ENCODE measurements around the gene CFTR.

CFTR gene

DNA sequence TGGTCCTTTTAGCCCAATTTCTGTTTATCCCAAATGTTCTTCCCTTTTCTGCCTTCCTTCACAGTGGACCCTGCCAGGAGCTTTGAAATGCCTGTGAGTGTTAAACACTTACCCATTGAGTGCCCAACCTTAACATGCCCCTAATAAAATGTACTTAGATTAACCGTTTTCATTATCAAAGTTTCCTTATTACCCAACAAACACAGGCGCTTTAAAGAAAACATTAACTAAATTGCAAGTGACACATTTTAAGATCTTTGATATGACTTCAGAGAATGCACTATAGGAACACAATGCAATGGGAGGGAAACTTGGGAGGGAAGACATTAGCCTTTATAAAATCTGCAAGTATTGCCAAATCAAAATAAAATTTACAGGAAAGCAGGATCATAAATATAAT is 177.0 kb downstream of the CFTR start:
- DNase-seq, result no peak

DNA sequence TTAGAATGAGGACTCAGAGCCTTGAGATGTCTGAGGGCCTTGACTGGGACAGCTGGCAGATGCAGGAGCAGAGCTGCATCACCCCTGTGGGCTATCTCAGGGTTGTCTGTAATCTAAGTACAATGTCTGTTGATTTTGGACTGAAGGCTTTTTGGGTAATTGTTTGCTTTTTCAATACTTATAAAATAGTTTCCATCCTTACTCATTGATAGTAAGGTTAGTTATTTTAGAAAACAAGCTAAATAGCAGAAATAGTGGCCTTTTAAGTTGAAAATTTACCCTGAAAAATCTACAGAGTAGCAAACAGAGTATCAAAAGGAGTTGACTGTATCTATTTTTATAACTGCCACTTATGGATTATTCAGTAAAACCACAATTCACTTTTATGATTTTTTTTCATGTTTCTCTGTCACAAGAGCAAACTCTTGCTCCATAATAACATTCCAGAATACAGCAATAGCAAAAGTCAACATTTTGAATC is 179.7 kb downstream of the CFTR start:
- no peak for DNase-seq

DNA sequence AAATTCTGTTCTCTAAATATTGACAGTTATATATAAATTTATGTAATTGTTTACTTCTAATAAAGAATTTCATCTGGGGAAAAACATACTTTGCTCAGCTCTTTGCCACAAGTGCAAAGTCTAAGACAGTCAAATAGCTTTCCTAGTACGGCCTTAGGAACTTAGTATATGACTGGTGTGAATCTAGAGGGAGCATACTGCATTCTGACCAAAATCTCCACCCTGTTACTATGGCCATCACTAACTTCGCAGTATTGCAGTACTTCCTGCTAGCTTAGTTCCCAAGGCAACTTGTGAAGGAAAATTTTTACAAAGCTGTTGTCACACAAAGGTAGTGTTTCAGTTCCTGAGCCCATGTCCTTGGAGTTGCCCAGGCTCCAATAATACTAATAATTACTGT is 181.5 kb downstream of the CFTR start:
- DNase-seq, result no peak

DNA sequence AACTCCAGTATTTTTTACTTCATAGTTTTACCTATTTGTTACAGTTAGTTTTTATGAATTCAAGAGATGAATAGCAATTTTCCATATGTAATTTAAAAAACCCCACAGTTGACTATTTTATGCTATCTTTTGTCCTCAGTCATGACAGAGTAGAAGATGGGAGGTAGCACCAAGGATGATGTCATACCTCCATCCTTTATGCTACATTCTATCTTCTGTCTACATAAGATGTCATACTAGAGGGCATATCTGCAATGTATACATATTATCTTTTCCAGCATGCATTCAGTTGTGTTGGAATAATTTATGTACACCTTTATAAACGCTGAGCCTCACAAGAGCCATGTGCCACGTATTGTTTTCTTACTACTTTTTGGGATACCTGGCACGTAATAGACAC is 184.2 kb downstream of the CFTR start:
- DNase-seq, result no peak

DNA sequence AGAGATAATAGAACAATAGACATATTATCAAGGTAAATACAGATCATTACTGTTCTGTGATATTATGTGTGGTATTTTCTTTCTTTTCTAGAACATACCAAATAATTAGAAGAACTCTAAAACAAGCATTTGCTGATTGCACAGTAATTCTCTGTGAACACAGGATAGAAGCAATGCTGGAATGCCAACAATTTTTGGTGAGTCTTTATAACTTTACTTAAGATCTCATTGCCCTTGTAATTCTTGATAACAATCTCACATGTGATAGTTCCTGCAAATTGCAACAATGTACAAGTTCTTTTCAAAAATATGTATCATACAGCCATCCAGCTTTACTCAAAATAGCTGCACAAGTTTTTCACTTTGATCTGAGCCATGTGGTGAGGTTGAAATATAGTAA is 185.5 kb downstream of the CFTR start:
- no peak for DNase-seq

DNA sequence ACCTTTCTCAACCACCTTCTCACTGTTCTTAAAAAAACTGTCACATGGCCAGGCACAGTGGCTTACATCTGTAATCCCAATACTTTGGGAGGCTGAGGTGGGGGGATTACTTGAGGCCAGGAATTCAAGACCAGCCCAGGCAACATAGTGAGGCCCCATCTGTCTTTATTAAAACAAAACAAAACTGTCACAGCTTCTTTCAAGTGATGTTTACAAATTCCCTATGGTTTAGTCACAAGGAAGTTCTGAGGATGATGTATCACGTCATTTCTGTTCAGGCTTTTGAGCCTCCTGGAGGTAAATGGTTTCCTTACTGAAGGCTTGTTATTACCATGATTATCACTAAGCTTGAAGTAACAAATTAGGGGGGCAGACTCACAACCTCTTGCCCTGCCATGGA is 186.2 kb downstream of the CFTR start:
- DNase-seq, result no peak

DNA sequence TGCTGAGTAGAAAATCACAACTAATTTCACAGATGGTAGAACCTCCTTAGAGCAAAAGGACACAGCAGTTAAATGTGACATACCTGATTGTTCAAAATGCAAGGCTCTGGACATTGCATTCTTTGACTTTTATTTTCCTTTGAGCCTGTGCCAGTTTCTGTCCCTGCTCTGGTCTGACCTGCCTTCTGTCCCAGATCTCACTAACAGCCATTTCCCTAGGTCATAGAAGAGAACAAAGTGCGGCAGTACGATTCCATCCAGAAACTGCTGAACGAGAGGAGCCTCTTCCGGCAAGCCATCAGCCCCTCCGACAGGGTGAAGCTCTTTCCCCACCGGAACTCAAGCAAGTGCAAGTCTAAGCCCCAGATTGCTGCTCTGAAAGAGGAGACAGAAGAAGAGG is 186.9 kb downstream of the CFTR start:
- no peak for DNase-seq

DNA sequence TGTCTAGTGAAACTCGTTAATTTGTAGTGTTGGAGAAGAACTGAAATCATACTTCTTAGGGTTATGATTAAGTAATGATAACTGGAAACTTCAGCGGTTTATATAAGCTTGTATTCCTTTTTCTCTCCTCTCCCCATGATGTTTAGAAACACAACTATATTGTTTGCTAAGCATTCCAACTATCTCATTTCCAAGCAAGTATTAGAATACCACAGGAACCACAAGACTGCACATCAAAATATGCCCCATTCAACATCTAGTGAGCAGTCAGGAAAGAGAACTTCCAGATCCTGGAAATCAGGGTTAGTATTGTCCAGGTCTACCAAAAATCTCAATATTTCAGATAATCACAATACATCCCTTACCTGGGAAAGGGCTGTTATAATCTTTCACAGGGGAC is 187.6 kb downstream of the CFTR start:
- DNase-seq, result no peak

DNA sequence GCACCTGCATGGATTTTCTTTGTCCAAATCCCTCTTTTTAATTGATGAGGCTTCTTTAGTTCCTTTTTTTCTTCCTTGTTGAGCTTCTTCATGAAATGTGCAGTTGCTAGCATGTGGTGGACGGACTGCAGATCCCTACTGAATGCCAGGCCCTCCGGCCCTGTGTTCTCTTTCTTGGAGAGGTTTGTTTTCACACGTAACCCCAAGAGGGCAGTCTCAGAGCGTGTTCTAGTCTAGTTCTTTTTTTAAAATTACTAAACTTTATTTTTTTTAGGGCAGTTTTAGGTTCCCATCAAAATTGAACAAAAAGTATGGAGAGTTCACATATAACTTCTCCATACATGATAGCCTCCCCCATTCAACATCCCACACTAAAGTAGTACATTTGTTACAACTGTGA is 190.0 kb downstream of the CFTR start:
- no peak for DNase-seq

DNA sequence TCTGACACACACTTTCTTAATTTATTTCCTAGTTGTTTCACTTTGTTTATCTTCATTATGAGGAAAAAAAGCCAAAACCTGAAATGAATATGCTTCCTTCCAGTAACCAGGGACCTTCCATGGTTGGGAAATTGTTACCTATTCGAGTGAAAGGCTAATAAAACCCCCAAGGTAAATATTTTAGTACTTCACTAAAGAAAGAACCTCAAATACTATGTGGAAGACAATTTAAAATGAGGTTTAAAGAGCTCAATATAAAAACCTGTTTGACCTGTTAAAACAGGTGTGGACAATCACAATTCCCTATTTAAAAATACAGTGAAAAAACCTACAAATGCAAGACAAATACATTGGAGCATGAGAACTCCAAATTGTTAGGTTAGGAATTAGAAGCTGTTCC is 192.6 kb downstream of the CFTR start:
- DNase-seq, result no peak

DNA sequence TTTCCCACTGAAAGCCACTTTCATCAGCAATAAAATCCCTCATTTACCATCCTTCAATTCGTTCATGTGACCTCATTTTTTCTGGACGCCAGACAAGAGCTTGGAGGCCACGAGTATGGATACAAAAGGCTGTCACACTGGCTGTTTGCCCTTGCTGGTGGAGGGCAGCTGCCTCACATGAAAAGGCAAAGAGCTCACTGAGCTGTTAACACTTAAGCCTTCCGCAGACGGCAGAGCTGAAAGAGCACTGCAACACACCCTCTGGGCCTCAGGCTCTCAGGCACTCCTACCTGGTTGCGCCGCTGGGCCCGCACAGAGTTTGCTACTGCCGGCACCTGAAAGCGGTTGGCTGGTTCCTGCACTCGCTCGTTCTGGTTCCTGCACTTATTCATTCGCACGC is 193.5 kb downstream of the CFTR start:
- DNase-seq, result no peak

DNA sequence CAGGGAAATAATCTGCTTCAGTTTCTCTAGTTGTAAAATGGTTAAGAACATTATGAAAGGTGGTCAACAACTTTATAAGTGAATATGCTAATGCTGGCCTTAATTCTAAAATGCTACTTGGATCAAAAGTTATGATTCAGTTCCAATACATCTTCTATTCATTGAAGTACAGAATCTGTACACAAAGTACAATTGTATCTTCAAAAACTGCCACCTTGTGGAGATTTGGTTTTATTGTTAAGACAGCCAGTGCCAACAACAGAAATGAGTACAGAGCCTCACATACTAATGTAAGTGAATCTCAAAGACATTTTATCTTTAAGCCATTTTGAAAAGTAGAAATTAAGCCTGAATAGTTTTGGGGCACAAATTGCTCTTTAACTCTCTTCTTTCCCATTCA is 194.0 kb downstream of the CFTR start:
- DNase-seq, result no peak

DNA sequence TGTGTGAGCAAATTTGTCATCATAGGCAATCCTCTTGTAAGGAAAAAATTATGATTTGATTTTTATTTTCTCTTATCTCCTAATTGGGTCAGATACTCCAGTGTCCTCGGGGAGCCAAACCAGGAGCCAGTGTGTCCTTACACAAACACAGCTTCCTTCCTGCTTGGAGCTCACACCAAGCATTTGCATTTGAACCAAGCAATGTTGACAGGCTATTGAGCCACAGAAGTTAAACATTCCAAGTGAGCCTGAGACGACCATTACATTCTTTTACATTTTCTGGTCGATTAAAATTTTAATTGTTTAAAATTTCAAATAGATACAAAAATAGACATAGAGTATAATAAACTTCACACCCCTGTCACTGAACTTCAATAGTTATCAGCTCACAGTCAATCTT is 194.8 kb downstream of the CFTR start:
- DNase-seq, result no peak

DNA sequence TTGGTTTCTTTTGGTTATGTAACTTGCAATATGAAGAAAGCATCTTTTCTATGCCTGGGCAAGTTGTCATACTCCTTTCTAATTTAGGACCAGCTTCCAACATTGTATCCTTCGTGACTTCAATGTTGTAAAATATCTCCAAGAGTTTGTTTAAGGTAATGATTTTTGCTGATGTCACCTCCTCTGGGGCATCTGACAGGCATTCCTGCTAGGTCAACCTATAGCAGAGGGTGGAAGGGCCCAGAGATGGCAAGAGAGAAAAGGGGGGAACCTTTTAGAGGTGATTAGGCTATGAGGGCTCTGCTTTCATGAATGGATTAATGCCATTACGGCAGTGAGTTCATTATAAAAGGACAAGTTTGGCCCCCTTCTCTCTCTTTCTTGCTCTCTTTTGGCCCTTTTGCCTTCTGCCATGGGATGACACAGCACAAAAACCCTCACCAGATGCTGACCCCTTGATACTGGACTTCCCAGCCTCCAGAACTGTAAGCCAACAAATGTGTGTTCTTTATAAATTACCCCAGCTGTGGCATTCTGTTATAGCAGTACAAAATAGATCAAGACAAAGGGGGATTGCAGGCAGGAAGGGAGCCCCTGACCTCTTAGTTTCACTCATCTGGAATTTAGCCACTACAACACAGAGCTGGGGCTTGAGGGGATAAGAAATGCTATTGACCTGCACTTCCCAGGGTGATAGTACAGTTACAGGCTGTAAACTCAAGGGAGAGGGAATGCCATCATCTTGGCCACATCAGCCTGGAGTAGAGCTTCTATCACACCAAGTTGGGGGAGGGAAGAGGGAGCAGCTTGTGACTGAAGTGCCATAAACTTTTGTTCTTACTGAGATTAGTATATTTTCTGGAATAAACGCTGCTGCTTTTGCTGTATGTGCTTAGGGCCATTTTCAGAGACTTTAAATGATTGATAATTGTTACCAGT is 195.9 kb downstream of the CFTR start:
- DNase-seq, result no peak

DNA sequence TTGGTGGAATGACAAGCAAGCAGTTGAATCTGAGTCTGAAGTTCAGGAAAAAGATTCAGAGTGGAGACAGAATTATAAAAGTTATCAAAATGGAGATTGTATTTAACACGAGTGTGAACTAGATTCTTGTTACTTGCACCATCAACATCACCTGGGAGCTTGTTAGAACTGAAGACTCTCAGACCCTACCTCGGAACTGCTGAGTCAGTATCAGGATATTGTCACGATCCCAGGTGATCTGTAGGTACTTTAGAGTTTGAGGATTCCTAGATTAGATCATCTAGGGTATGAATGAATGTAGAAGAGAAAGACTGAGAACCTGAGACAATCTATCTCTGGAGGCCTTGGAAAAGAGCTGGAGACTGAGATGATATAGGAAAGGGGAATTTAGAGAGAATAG is 199.3 kb downstream of the CFTR start:
- no peak for DNase-seq

DNA sequence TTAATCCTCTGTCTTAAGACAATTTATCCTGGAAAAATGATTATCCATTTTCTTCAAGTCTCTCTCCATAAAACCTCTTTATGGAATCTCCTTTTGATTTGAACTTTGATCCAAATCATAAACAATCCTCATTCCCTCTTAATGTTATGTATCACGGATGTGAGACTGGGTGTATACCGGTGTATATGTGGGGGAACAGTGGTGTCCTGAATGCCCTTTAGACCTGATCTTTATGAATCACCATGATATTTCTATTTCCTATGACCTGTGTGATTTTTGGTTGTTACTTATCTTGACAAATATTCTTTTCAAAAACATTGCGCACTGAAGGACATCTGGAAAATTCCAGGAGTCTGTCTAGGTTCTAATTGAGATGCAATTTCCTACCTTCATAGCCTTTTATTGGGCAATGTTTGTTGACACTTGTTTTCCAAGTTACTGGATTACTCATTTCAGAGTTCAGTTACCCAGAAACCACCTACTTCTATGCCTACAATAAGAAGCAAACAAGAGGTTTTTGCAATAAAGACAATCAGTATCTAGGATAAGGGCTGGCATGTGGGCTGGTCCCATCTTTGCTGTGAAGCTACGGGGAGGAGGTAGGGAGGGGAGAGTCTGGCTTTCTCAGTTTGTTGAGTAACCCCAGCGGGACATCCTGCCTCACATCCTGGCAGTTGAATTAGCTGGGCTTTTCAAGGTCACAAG is 203.0 kb downstream of the CFTR start:
- DNase-seq, result no peak

DNA sequence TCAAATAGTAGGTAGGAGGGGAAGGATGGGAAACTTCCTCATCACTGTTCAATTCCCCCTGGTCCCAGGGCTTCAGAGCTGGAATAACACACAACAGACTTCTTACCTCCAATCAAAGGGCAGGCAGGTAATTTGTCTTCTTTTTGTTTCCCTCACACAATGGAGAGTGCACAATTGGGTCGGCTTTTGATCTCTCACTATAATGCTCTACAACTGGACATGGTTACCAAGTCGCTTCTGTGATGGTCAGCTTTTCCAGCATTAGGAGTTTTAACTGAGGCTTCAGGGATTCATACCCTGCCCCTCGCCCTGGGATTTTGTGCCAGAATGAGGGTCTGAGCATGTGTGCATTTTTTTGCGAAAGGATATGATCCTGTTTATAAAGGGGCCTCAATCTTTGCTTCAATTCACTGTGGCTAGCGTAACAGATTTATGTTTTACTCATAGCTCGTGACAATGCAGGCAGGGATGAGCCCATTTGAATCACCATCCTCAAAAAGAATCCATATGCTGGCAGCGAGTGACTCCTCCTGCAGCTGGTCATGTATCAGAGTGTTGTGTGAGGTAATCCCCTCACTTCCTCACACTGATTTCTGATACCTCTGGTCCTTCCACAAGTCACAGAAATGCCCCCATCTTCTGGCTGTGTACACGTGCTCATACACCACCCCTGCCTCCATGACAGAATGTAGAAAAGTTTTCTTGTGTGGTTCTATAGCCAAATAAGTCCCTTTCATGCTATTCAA is 203.8 kb downstream of the CFTR start:
- DNase-seq, result no peak

DNA sequence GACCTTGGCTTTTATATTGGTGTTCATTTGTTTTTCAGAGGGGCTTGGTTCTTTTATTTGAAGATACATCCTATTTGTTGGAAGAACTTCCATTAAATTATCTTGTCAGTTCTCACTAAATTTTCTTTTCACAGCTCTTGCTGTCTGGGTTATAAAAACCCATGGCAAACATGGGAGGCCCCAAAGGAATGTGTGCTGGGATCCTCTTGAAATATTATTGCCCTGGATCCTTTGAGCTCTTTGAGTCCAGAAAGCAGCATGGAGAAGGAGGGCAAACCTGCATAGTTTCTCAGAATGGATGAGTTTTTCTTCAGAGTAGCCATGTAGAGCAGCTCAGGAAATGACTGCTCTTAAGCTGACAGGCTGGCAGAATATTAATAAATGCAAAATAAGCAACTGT is 206.0 kb downstream of the CFTR start:
- DNase-seq, result no peak

DNA sequence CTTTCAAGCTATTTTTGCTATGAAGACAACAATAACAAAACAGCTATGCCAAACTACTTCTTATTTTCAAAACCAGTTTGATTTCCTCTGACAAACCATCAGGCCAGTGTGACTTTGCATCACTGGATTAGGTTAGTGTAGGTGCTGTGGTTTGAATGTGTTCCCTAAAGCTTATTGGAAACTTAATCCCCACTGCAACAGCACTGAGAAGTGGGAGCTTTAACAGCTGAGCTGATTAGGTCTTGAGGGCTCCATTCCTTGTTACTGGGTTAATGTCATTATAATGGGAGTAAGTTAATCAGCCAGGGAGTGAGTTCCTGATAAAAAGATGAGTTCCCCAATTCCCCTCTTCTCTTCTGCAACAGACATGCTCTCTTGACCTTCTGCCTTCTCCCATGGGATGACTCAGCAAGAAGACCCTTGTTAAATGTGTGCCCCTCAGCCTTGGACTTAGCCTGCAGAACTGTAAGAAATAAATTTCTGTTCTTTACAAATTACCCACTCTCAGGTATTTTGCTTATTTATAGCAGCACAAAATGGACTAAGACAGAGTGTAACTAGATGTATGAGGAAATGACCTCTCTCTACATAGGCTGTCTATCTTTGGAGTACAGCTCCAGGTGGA is 206.6 kb downstream of the CFTR start:
- no peak for DNase-seq

DNA sequence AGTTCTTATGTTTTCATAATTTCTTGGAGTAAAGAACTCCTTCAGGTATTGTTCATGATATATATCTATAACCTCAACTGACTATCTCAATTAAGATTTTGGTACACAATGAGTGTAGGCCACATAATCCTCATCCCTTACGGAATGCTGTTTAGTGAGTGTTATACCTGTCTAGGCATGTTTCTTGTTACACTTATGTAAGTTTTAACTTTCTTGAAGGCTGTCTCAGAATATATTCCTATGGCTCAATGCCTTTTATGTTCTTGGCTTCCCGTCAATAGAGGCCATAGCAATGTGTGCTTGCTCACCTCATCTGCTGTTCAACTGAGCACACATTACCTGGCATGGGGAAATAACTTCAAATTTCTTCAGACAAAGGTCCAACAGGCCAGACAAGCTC is 208.3 kb downstream of the CFTR start:
- no peak for DNase-seq

DNA sequence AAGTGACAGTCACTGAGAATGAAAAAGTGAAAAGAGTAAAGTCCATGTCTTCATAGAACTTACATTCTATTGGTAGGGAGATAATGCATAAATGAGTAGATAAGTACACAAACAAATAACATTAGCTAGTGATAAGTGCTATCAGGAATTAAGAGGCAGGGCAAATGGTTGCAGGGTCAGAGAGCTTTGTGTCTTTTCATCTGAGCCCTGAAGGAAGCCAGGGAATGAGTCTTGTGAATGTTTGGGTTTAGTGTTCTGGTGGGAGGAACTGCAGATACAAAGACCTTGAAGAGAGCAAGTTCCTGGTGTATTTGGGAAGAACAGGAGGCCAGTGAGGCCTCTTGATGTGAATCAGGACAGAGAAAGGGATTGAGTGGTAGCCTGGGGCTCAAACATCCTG is 209.6 kb downstream of the CFTR start:
- no peak for DNase-seq

DNA sequence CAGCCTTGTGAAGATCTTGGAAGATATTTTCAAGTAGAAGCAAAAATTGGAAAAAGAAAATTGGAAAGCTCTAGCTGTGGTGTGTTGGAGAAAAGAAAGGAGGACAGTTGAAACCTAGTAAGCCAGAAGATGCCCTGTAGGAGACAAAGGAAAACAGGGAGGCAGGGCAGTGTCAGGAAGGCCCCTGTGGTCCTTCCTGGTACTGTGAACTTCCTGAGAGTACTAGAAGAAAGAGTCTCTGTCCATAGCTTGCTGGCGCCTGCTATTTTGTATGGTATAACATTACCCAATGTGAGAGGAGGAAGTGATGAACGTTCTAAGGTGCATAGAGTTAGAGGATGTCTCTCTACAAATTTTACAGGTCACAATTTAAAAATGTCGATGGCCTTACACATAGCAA is 210.3 kb downstream of the CFTR start:
- no peak for DNase-seq

DNA sequence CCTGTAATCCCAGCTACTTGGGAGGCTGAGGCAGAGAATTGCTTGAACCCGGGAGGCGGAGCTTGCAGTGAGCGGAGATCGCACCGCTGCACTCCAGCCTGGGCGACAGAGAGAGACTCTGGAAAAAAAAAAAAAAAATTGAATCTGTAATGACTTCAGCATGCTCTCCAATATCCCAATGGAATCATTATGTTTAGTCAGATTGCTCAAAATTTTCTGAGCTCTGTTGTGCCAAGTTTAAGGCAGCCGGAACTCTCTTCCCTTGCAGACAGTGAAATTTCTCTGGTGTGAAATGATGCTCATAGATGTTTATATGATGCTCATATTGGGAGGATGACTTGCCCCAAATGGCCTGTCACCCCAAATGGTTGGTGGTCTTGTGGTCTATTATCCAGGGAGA is 212.5 kb downstream of the CFTR start:
- DNase-seq, result no peak
